ENCODE results near the gene KCNMA1.

Gene KCNMA1

GRCh38 chr10:76840802-76841201, 796.8 kb downstream of the KCNMA1 start:
- DNase-seq, result no peak

- DNase-seq, result no peak
Observed at GRCh38 chr10:76839276-76839675, 798.3 kb downstream of the KCNMA1 start.

GRCh38 chr10:76830218-76830617, 807.4 kb downstream of the KCNMA1 start:
- no peak for DNase-seq

GRCh38 chr10:76829724-76830123, 807.9 kb downstream of the KCNMA1 start:
- DNase-seq, result no peak

Data from NCI-H1694 treated with DMSO at 0.1 percent for 48 hours (cell line).